ENCODE measurements around the gene TULP4. TPM values are rescaled to one million over a fixed set of nuclear protein-coding genes. Genes with fewer than 3 reads are reported as not detected.
"Not testable (repeated sequence)": the region's sequence is repeated elsewhere in the genome, so short reads cannot be mapped to it uniquely, and the experiment has no call there.

Gene TULP4
- total RNA-seq, 1 experiment from 2014 or later, result 62.1 TPM

GRCh38 chr6:158327211-158327610, 14.9 kb downstream of the TULP4 start:
- DNase-seq (ENCODE audit: low read depth), result no peak

- DNase-seq (ENCODE audit: low read depth), result no peak
These were observed 16.7 kb downstream of the TULP4 start for GRCh38 chr6:158328952-158329351.

GRCh38 chr6:158329531-158329930, 17.3 kb downstream of the TULP4 start:
- peak; percentile 20 for DNase-seq (ENCODE audit: low read depth)

- DNase-seq (ENCODE audit: low read depth), result peak; percentile 25
These were observed 17.8 kb downstream of the TULP4 start for GRCh38 chr6:158330016-158330415.

- no peak for DNase-seq (ENCODE audit: low read depth)
These were observed 20.0 kb downstream of the TULP4 start for GRCh38 chr6:158332237-158332636.

- no peak for DNase-seq (ENCODE audit: low read depth)
These were observed 20.8 kb downstream of the TULP4 start for GRCh38 chr6:158333094-158333493.

GRCh38 chr6:158334534-158334933, 22.3 kb downstream of the TULP4 start:
- no peak for DNase-seq (ENCODE audit: low read depth)

GRCh38 chr6:158337332-158337731, 25.1 kb downstream of the TULP4 start:
- no peak for DNase-seq (ENCODE audit: low read depth)

- DNase-seq (ENCODE audit: low read depth), result no peak
These were observed 26.2 kb downstream of the TULP4 start for GRCh38 chr6:158338311-158339112.

GRCh38 chr6:158339197-158339596, 26.9 kb downstream of the TULP4 start:
- DNase-seq (ENCODE audit: low read depth), result not testable (repeated sequence)

GRCh38 chr6:158340252-158340651, 28.0 kb downstream of the TULP4 start:
- DNase-seq (ENCODE audit: low read depth), result no peak

GRCh38 chr6:158344534-158344933, 32.3 kb downstream of the TULP4 start:
- DNase-seq (ENCODE audit: low read depth), result no peak

GRCh38 chr6:158345444-158345843, 33.2 kb downstream of the TULP4 start:
- not testable (repeated sequence) for DNase-seq (ENCODE audit: low read depth)

GRCh38 chr6:158347335-158347734, 35.1 kb downstream of the TULP4 start:
- DNase-seq (ENCODE audit: low read depth), result no peak

- DNase-seq (ENCODE audit: low read depth), result not testable (repeated sequence)
These were observed 36.7 kb downstream of the TULP4 start for GRCh38 chr6:158348737-158349504.

- DNase-seq (ENCODE audit: low read depth), result not testable (repeated sequence)
These were observed 37.4 kb downstream of the TULP4 start for GRCh38 chr6:158349505-158350275.

GRCh38 chr6:158350731-158351130, 38.5 kb downstream of the TULP4 start:
- not testable (repeated sequence) for DNase-seq (ENCODE audit: low read depth)

- peak; percentile 56 for DNase-seq (ENCODE audit: low read depth)
These were observed 41.9 kb downstream of the TULP4 start for GRCh38 chr6:158353883-158354877.

- DNase-seq (ENCODE audit: low read depth), result no peak
These were observed 44.6 kb downstream of the TULP4 start for GRCh38 chr6:158356586-158357546.
